NCI-H69 (cell line): ENCODE measurements around the gene ACTN4.
"Not testable (repeated sequence)": the region's sequence is repeated elsewhere in the genome, so short reads cannot be mapped to it uniquely, and the experiment has no call there.

ENCODE experiments used
- DNase-seq: peaks from one replicate; lab custom pipeline; 2025; lab: John Stamatoyannopoulos, UW

Gene ACTN4

DNA sequence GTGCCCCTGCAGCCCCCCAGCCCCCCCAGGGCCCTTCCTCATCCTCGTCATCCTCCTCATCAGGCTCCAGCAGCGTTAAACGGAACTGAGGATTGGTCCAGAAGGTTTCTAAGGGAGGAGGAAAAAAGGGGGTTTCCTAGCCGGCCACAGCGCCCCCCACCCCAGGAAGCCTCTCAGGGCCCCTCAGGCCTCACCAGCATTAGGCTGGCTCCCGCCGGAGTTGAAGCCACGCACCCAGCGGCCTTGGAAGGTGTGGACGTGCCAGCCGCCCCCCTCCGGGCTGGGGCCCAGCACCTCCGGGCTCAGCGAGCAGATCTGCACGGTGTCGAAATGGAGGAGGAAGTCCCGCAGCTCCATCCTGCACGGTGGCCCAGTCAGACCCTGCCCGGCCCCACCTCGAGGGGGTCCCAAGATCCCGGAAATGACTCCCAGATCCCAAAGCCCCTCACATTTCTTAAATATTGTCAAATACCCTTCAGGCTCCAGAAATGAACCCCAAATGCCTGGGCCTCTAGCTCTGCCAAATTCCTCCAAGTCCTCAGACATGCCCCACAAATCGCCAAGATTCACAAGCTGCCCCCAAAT is 89.9 kb downstream of the ACTN4 start:
- no peak for DNase-seq

DNA sequence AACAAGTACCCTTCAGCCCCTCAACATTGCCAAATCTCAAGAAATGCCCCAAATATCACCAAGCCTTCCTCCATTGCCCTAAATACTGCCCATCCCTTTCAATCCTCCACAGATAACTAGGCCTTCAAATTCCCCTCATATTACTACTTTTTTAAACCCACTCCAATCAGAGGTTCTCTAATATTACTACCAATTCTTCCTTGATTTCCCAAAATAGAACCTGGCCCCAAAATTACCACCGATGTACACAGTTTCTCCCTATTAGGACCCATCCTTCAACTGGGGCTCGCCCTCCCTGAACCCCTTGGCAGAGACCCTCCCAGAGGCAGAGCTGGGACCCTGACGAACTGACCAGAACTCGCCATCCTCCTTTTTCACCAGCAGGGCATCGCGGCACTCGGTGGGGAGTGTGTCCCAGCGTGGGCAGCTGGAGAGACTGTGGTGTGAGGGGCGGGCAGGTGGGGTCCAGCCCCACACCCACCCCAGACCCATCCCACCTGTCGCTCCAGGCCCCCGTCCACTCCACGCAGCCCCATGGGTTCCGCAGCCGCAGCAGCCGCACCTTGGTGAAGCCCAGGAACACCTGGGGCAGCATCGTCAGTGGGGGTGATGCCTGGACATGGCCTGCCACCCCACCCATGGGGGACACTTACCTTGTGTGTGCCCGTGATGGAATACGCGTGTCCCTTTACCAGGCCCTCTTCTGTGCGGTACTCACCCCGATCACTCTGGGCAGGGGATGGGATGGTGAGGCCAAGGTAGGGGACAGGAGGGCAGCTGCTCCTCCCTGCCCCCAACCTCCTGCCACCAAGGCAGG is 90.7 kb downstream of the ACTN4 start:
- DNase-seq: no peak

DNA sequence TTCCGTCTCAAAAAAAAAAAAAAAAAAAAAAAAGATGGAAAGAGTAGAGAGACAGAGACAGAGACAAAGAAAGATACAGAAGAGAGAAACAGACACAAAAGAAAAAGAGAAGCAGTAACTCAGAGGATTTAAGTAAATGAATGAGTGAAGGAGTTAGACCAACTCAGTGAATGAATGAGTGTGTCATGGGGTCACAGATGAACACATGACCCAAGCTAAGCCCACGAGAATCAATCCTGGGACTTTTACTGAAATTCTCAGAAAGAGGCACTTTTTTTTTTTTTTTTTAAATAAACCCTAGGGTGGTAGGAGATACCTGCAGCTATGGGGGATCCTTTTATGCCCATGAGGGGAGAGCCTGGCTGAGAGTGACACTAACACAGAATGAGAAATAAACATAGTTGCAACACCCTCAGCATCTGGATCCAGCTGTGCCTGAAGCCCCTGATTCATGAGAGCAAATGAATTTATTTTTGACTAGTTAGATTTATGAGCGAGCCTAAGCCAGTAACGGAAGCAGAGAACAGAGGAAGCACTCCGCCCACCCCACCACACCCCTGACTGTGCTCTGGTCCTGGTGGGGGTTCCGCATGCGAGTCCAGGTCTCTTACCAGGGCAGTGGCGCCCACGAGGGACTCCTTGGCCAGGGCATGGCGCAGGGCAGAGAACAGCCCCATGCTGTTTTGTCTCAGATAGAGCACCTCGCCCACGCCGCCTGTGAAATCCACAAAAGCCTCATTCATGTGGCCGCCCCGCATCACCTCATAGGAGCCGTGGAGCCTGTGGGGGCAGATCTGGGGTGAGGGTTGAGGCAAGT is 92.2 kb downstream of the ACTN4 start:
- DNase-seq: no peak

DNA sequence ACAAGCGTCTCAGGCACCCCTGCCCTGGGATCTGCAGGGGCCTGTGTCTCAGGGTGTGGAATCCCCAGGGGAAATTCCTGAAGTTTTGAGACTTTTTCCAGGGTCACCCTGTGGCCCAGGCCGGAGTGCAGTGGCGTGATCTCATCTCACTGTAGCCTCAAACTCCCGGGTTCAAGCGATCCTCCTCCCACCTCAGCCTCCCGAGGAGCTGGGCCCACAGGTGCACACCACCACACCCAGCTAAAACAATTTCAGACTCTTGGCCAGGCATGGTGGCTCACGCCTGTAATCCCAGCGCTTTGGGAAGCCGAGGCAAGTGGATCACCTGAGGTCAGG is 92.8 kb downstream of the ACTN4 start:
- DNase-seq: no peak

DNA sequence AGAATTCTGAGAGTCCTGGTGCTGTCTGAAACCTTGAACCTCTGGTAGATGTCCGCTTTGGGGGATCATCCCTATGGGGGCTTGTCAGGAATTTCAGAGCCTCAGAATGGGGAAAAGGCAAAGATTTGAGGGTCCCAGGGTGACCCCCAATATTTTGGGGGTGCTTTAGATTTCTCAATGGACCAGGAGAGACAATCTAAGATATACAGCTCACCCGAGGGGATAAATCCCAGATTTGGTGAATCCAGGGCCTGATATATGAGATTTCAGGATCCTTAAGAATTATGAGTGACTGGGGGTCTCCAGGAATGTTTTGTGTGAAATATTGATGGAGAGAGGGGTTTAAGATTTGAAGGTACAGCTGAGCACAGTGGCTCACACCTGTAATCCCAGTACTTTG is 93.5 kb downstream of the ACTN4 start:
- DNase-seq: no peak

DNA sequence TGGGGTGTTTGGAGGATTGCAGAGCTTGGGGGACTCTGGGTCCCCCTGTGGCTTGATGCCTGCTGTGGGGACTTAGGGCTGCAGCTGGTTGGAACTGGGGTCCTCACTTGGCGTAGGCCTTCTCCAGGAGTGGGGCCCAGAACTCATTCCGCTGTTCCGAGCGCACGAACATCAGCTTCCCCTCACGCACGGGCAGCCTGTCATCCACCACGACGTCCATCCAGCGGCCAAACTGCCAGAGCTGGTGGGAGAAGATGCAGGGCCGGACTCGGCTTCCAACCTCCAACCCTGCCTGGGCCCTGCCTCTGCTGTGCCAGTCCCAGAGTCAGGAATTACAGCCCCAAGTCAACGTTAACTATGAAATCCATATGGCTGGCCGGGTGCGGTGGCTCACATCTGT is 94.2 kb downstream of the ACTN4 start:
- no peak for DNase-seq

DNA sequence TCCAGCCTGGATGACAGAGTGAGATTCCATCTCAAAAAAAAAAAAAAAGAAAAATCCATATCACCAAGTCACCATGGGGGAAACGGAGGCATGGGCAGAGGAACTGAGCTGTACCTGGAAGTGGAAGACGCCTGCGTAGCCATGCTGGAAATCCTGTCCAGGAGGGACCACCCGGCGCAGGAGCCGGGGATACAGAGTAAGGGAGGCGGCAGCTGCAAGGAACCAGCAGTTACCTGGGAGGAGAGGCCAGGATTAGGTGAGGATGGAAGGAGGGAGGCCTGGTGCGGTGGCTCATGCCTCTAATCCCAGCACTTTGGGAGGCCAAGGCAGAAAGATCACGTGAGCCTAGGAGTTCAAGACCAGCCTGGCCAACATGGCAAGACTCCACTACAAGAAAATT is 94.8 kb downstream of the ACTN4 start:
- DNase-seq: no peak

DNA sequence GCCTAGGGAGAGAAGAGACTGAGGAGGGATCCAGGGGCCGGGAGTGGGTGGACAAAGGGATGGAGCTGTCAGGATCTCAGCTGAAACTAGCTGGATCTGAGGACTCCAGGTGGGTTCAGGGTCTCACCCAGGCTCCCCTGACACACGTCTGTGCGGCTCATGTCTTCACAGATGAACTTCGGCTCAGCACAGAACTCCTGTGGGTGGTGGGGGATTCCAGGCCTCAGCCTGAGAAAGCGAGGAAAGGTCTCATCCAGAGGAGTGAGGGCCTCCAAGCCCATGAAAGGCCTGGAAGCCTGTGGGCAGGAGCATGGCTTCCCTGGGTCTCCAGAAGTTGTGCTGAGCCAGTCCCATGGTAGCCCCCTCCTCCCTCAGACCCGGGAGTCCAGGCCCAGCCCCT is 95.5 kb downstream of the ACTN4 start:
- DNase-seq: no peak

DNA sequence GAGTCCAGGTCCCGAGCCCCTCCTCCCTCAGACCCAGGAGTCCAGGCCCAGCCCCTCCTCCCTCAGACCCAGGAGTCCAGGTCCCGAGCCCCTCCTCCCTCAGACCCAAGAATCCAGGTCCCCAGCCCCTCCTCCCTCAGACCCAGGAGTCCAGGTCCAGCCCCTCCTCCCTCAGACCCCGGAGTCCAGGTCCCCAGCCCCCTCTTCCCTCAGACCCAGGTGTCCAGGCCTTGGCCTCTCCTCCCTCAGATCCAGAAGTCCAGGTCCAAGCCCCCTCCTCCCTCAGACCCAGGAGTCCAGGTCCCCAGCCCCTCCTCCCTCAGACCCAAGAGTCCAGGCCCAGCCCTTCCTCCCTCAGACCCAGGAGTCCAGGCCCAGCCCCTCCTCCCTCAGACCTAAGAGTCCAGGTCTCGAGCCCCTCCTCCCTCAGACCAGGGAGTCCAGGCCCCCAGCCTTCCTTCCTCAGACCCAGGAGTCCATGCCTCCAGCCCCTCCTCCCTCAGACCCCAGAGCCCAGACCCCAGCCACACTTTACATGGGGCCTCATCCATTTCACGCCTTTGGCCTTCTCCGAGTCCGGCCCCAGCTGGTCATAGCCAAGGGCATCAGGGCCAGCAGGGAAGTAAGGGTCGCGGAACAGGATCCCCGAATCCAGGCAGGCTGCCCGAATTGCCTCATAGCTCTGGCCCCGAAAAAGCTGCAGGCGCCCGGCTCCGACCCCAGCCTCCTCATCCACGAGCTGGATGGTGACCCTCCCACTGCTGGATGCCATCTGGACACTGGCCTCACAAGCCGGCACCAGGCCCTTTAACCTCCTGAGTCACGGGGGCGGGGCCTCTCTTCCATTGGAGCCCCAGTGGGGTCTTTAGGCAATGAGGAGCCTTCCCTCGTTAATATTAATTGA is 96.2 kb downstream of the ACTN4 start:
- no peak for DNase-seq

DNA sequence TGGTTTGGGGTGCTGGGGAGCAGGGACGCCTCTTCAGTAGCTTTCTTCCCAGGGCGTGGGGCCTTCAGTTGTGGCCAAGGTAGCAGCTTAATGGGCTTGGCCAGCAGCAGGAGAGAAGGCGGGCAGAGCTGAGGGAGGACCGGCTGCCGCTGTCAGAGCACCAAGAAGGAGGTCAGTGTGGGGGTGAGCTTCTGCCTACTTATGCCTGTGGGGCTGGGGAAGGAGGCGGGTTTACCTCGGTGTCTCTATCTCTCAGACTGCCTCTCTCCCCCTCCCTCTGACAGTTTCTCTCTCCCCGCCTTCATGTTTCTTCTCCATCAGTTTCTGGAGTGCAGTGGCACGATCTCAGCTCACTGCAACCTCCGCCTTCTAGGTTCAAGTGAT is 96.8 kb downstream of the ACTN4 start, which contains the start of gene CAPN12:
Gene CAPN12 (minus strand): TSS at position 177 of the 384 bp plus-strand sequence. CDS start 309 bp downstream, outside the sequence.
- DNase-seq: no peak

DNA sequence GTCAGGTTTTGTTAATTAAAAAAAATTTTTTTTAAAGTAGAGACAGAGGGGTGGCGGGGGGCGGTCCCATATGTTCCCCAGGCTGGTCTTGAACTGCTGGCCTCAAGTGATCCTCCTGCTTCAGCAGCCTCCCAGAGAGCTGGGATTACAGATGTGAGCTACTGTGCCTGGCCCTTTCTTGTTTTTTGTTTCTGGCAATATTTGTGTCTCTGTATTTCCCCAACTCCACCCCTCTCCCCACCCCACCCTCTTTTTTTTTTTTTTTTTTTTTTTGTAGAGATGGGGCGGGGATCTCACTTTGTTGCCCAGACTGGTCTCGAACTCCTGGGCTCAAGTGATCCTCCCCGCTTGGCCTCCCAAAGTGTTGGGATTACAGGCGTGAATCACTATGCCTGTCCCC is 97.4 kb downstream of the ACTN4 start:
- DNase-seq: no peak

DNA sequence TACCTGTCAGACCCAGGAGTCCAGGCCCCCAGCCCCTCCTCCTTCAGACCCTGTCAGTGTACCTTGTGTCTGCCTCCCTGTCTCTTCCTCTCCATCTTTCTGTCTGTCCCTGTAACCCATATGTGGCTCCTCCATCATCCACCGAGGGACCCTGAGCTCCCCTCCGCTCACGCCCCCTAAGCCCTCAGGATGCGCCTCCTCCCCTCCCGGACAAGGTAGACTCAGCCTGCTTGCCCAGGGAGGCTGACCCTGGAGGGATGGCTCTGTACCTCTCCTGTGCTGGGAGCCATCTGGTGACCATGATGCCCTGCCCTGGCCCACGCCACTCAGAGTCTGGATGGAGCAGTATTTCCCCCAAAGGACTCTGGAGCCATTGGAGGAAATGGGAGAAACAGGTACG is 97.9 kb downstream of the ACTN4 start:
- DNase-seq: no peak

DNA sequence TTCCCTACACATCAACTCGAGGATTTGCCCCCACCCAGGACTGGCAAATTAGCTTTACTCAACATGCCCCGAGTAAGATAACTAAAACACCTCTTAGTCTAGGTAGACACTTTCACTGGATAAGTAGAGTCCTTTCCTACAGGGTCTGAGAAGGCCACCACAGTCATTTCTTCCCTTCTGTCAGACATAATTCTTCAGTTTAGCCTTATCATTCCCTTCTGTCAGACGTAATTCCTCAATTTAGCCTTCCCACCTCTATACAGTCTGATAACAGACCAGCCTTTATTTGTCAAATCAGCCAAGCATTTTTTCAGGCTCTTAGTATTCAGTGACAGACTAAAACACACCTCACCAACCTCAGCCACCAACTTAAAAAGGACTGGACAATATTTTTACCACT is 106.3 kb downstream of the ACTN4 start:
- not testable (repeated sequence) for DNase-seq

DNA sequence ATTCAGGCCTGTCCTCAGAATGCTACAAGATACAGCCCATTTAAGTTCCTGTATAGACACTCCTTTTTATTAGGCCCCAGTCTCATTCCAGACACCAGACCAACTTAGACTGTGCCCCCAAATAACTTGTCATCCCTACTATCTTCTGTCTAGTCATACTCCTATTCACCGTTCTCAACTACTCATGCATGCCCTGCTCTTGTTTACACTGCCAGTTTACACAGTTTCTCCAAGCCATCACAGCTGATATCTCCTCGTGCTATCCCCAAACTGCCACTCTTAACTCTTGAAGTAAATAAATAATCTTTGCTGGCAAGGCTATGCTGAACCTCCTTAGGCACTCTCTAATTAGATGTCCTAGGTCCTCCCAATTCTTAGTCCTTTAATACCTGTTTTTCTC is 106.7 kb downstream of the ACTN4 start:
- not testable (repeated sequence) for DNase-seq

DNA sequence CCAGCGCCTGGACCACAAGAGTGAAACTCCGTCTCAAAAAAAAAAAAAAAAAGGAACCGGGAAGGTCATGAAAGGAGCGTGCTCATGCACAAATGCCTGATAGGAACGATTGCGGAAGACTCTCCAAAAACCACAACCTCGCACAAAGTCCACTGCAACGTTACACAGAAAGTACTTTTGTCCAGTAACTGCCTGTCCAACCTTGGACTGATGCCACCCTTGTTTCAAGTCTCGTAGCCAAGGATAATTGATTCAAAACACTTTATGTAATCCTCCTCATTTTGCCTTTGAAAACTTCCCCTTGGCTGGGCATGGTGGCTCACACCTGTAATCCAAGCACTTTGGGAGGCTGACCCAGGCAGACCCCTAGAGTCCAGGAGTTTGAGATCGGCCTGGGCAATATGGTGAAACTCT is 112.1 kb downstream of the ACTN4 start:
- DNase-seq: no peak

DNA sequence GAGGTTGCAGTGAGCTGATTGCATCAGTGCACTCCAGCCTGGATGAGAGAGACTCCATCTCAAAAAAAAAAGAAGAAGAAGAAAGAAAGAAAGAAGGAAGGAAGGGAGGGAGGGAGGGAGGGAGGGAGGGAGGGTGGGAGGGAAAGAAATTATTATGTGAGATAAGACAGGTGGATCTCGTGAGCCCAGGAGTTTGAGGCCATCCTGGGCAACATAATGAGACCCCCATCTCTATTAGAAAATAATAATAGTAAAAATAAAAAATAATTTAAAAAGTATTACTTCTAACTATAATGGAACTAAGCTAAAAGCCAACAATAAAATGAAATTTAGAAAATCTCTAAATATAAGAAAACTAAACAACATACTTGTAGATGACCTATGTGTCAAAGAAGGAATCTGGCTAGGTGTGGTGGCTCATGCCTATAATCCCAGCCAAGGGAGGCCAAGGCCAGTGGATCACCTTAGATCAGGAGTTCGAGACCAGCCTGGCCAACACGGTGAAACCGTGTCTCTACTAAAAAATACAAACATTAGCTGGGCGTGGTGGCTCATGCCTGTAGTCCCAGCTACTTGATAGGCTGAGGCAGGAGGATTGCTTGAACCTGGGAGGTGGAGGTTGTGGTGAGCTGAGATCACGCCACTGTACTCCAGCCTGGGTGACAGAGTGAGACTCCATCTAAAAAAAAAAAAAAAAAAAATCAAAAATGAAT is 113.5 kb downstream of the ACTN4 start:
- DNase-seq: not testable (repeated sequence)

DNA sequence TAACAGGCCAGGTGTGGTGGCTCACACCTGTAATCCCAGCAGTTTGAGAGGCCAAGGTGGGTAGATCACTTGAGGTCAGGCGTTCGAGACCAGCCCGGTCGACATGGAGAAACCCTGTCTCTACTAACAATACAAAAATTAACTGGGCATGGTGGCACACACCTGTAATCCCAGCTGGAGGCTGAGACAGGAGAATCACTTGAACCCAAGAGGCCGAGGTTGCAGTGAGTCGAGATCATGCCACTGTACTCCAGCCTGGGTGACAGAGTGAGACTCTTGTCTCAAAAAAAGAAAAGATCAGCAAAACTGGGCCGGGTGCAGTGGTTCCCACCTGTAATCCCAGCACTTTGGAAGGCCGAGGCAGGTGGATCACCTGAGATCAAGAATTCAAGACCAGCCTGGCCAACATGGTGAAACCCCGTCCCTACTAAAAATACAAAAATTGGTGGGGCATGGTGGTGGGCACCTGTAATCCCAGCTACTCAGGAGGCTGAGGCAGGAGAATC is 114.5 kb downstream of the ACTN4 start:
- DNase-seq: not testable (repeated sequence)

DNA sequence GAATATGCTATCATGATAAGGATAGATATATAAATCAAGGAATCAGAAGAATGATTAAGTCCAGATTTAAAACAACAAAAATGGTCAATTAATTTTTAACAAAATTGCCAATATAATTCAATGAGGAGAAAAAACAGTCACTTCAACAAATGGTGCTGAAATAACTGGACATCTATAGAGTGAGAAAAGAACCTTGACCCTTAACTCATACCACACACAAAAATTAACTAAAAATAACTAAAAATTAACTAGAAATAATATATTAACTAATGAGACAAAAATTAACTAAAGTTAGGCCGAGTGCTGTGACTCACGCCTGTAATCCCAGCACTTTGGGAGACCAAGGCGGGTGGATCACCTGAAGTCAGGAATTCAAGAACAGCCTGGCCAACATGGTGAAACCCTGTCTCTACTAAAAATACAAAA is 116.4 kb downstream of the ACTN4 start:
- DNase-seq: no peak

DNA sequence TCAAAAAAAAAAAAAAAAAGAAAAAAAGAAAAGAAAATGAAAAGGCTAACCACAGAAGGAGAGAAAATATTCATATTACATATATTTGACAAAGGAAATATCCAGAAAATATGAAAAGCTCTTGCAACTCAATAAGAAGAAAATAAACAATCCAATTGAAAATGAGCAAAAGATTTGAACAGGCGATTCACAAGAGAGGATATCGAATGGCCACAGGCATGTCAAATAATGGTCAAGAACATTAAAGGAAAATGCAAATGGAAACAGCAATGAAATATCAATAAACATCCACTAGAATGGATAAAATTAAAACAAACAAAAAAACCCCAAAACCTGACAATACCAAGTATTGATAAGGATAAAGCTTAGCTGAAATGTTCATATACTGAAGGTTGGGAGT is 117.8 kb downstream of the ACTN4 start:
- no peak for DNase-seq

DNA sequence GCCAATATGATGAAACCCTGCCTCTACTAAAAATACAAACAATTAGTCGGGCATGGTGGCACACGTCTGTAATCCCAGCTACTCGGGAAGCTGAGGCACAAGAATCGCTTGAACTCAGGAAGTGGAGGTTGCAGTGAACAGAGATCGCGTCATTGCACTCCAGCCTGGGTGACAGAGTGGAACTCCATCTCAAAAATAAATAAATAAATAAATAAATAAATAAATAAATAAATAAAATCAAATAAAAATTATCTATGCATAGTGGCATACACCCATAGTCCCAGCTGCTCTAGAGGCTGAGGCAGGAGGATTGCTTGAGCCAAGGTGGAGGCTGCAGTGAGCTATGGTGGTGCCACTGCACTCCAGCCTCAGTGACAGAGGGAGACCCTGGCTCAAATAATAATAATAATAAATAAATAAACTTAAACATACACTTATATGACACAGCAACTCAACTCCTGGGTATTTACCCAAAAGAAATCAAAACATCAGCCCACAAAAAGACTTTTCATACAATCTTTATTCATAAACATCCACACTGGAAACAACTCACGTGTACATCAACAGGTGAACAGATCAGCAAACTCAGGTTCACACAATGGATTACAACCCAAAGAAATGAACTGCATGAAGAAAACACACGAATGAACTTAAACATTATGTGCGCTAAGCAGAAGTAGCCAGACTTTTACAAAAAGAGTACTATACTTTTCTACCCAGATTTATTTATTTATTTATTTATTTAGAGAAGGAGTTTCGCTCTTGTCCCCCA is 119.0 kb downstream of the ACTN4 start:
- DNase-seq: no peak
